ENCODE results near the gene ZNF226. TPM values are rescaled to one million over a fixed set of nuclear protein-coding genes. Genes with fewer than 3 reads are reported as not detected.
"Not testable (repeated sequence)": the region's sequence is repeated elsewhere in the genome, so short reads cannot be mapped to it uniquely, and the experiment has no call there.

The ZNF226 gene
- 10 to 100 TPM; 17.4 to 18.0 TPM for total RNA-seq

GRCh38 chr19:44164673-44165512 lies at the start of gene ZNF226:
Gene ZNF226 (plus strand): TSS chr19:44165100. CDS start chr19:44170081, 4,981 bp downstream.
- Mint-ChIP-seq H3K4me3 (peak within 1 kb of the TSS; percentile 94), H3K36me3 (ENCODE audit: low read depth) (peaks cover 47% of the 10 kb centered on the region), H3K9me3 (peaks cover 47% of the 10 kb centered on the region), H3K4me1 (peaks cover 34% of the 10 kb centered on the region), H3K27ac (peak within 1 kb of the TSS; percentile 87), H3K27me3 (no peaks in the 10 kb centered on the region)
- ChIA-PET CTCF (interaction anchor here (0.8 to 1.7 kb wide), 4 partner anchors 23 to 496 kb away, joined by 3 to 7 read pairs (median 5); partner anchors contain the start of genes PLAUR and ZNF227), POLR2A (interaction anchor here (0.9 to 2.9 kb wide), 8 partner anchors 23 to 410 kb away, joined by 3 to 20 read pairs (median 6); partner anchors contain the start of genes SMG9, ZNF180, ZNF227 and ZNF234)
- peak; percentile 82 for DNase-seq

GRCh38 chr19:44121162-44121561 lies 43.7 kb upstream of the ZNF226 start:
- H3K4me1 Mint-ChIP-seq, POLR2A ChIA-PET, DNase-seq, CTCF ChIA-PET, H3K4me3 Mint-ChIP-seq, H3K27me3 Mint-ChIP-seq, H3K27ac Mint-ChIP-seq: not testable (repeated sequence)
- peaks cover 49% of the 10 kb centered on the region for H3K9me3 Mint-ChIP-seq
- peaks cover 86% of the 10 kb centered on the region for H3K36me3 Mint-ChIP-seq (ENCODE audit: low read depth)

- DNase-seq, result no peak
- ChIA-PET POLR2A (interaction anchor here (1.0 kb wide), 1 partner anchor 10 kb away, joined by 3 read pairs; no protein-coding TSS in a partner anchor), CTCF (no interaction called here)
- H3K27me3 Mint-ChIP-seq, result no peaks in the 10 kb centered on the region
- H3K27ac Mint-ChIP-seq, result no peak overlapping the region
- no peak overlapping the region for H3K4me3 Mint-ChIP-seq
- H3K4me1 Mint-ChIP-seq, result no peaks in the 10 kb centered on the region
- H3K36me3 Mint-ChIP-seq (ENCODE audit: low read depth), result peaks cover 31% of the 10 kb centered on the region
- H3K9me3 Mint-ChIP-seq, result peaks cover 33% of the 10 kb centered on the region
These were observed 32.9 kb upstream of the ZNF226 start for GRCh38 chr19:44131955-44132354.

GRCh38 chr19:44141191-44142058 lies 23.5 kb upstream of the ZNF226 start, which contains the start of gene ZNF234:
Gene ZNF234 (plus strand): TSS chr19:44141554. CDS start chr19:44144633, 3,079 bp downstream.
- no peaks in the 10 kb centered on the region for H3K27me3 Mint-ChIP-seq
- H3K36me3 Mint-ChIP-seq (ENCODE audit: low read depth), result peaks cover 32% of the 10 kb centered on the region
- DNase-seq, result peak; percentile 69
- H3K9me3 Mint-ChIP-seq, result peaks cover 25% of the 10 kb centered on the region
- H3K27ac Mint-ChIP-seq, result peak within 1 kb of the TSS; percentile 81
- peaks cover 18% of the 10 kb centered on the region for H3K4me1 Mint-ChIP-seq
- CTCF ChIA-PET, result interaction anchor here (0.6 to 1.0 kb wide), 2 partner anchors 23 to 71 kb away, joined by 5 read pairs; partner anchors contain the start of gene ZNF227
- POLR2A ChIA-PET, result interaction anchor here (1.0 to 1.6 kb wide), 5 partner anchors 10 to 71 kb away, joined by 3 to 7 read pairs (median 3); partner anchors contain the start of genes ZNF225, ZNF226 and ZNF227
- peak within 1 kb of the TSS; percentile 87 for H3K4me3 Mint-ChIP-seq

- H3K4me3 Mint-ChIP-seq, result peak overlapping the region; percentile 87
- H3K27ac Mint-ChIP-seq, result peak overlapping the region; percentile 81
- ChIA-PET POLR2A (interaction anchor here (1.0 to 1.6 kb wide), 4 partner anchors 10 to 70 kb away, joined by 3 to 7 read pairs (median 3); partner anchors contain the start of genes ZNF225, ZNF226 and ZNF227), CTCF (interaction anchor here (0.6 to 1.0 kb wide), 2 partner anchors 22 to 70 kb away, joined by 5 read pairs; partner anchors contain the start of gene ZNF227)
- peaks cover 18% of the 10 kb centered on the region for H3K4me1 Mint-ChIP-seq
- no peaks in the 10 kb centered on the region for H3K27me3 Mint-ChIP-seq
- DNase-seq, result no peak
- peaks cover 22% of the 10 kb centered on the region for H3K9me3 Mint-ChIP-seq
- peaks cover 33% of the 10 kb centered on the region for H3K36me3 Mint-ChIP-seq (ENCODE audit: low read depth)
These were observed 22.9 kb upstream of the ZNF226 start for GRCh38 chr19:44142059-44142433.

GRCh38 chr19:44149776-44150175 lies 15.1 kb upstream of the ZNF226 start:
- Mint-ChIP-seq H3K27ac (no peak overlapping the region), H3K4me1 (no peaks in the 10 kb centered on the region), H3K9me3 (peaks cover 39% of the 10 kb centered on the region), H3K4me3 (no peak overlapping the region), H3K27me3 (no peaks in the 10 kb centered on the region), H3K36me3 (ENCODE audit: low read depth) (peaks cover 86% of the 10 kb centered on the region)
- ChIA-PET POLR2A (no interaction called here), CTCF (no interaction called here)
- DNase-seq, result no peak

- no peak for DNase-seq
- ChIA-PET POLR2A (no interaction called here), CTCF (no interaction called here)
- Mint-ChIP-seq H3K36me3 (ENCODE audit: low read depth) (peaks cover 77% of the 10 kb centered on the region), H3K9me3 (peaks cover 41% of the 10 kb centered on the region), H3K4me1 (no peaks in the 10 kb centered on the region), H3K4me3 (no peak overlapping the region), H3K27me3 (no peaks in the 10 kb centered on the region), H3K27ac (no peak overlapping the region)
These were observed 13.4 kb upstream of the ZNF226 start for GRCh38 chr19:44151491-44151890.

GRCh38 chr19:44156475-44156874 lies 8.4 kb upstream of the ZNF226 start:
- H3K27me3 Mint-ChIP-seq, result no peaks in the 10 kb centered on the region
- H3K9me3 Mint-ChIP-seq, result peaks cover 63% of the 10 kb centered on the region
- H3K4me1 Mint-ChIP-seq, result no peaks in the 10 kb centered on the region
- DNase-seq, result no peak
- ChIA-PET POLR2A (no interaction called here), CTCF (no interaction called here)
- no peak overlapping the region for H3K27ac Mint-ChIP-seq
- H3K36me3 Mint-ChIP-seq (ENCODE audit: low read depth), result peaks cover 59% of the 10 kb centered on the region
- no peak overlapping the region for H3K4me3 Mint-ChIP-seq

GRCh38 chr19:44163789-44164188 lies 1.1 kb upstream of the ZNF226 start:
- POLR2A ChIA-PET, result interaction anchor here (1.6 to 2.9 kb wide), 2 partner anchors 43 to 337 kb away, joined by 4 to 20 read pairs; partner anchors contain the start of gene ZNF180
- Mint-ChIP-seq H3K36me3 (ENCODE audit: low read depth) (peaks cover 40% of the 10 kb centered on the region), H3K9me3 (peaks cover 44% of the 10 kb centered on the region), H3K27me3 (no peaks in the 10 kb centered on the region), H3K4me1 (peaks cover 34% of the 10 kb centered on the region), H3K4me3 (no peak overlapping the region), H3K27ac (no peak overlapping the region)
- CTCF ChIA-PET, result interaction anchor here (1.4 to 1.7 kb wide), 2 partner anchors 22 to 495 kb away, joined by 5 to 7 read pairs; partner anchors contain the start of gene PLAUR
- no peak for DNase-seq

GRCh38 chr19:44164327-44164672 lies 600 bp upstream of the ZNF226 start:
- DNase-seq, result no peak
- H3K36me3 Mint-ChIP-seq (ENCODE audit: low read depth), result peaks cover 44% of the 10 kb centered on the region
- POLR2A ChIA-PET, result interaction anchor here (0.9 to 2.9 kb wide), 8 partner anchors 22 to 409 kb away, joined by 3 to 20 read pairs (median 6); partner anchors contain the start of genes SMG9, ZNF180, ZNF227 and ZNF234
- CTCF ChIA-PET, result interaction anchor here (1.4 to 1.7 kb wide), 3 partner anchors 22 to 495 kb away, joined by 5 to 7 read pairs (median 5); partner anchors contain the start of gene PLAUR
- H3K27me3 Mint-ChIP-seq, result no peaks in the 10 kb centered on the region
- peaks cover 34% of the 10 kb centered on the region for H3K4me1 Mint-ChIP-seq
- H3K4me3 Mint-ChIP-seq, result peak overlapping the region; percentile 94
- H3K9me3 Mint-ChIP-seq, result peaks cover 44% of the 10 kb centered on the region
- H3K27ac Mint-ChIP-seq, result peak overlapping the region; percentile 87

GRCh38 chr19:44170660-44171059 lies 5.8 kb downstream of the ZNF226 start:
- Mint-ChIP-seq H3K4me1 (peaks cover 18% of the 10 kb centered on the region), H3K36me3 (ENCODE audit: low read depth) (peaks cover 88% of the 10 kb centered on the region), H3K9me3 (peaks cover 53% of the 10 kb centered on the region)
- H3K27ac Mint-ChIP-seq, DNase-seq, POLR2A ChIA-PET, H3K4me3 Mint-ChIP-seq, CTCF ChIA-PET, H3K27me3 Mint-ChIP-seq: not testable (repeated sequence)

GRCh38 chr19:44176590-44176989 lies 11.7 kb downstream of the ZNF226 start:
- Mint-ChIP-seq H3K4me3 (no peak overlapping the region), H3K27me3 (no peaks in the 10 kb centered on the region), H3K9me3 (peaks cover 75% of the 10 kb centered on the region), H3K4me1 (no peaks in the 10 kb centered on the region), H3K36me3 (ENCODE audit: low read depth) (peaks cover 69% of the 10 kb centered on the region), H3K27ac (no peak overlapping the region)
- ChIA-PET CTCF (no interaction called here), POLR2A (no interaction called here)
- DNase-seq, result no peak

All from activated CD4-positive, alpha-beta memory T cell treated with anti-CD3 and anti-CD28 coated beads, Interleukin-2, amount 10 ng/mL, durations not matched to agents 7 days and 5 days (primary cell).